GM13976 (cell line): ENCODE measurements around the gene KIF1A.

Experiments
- DNase-seq: peaks from one replicate; pipeline ENCODE4 v3.0.0; 2012; ENCODE audit warnings: low spot score
- in situ Hi-C: fragments of 300-500 bp; cut with MboI; formaldehyde crosslinking; loops from one replicate; pipeline ENCODE4 v1.12.0; 2022; ENCODE audit warnings: low sequenced_read_pairs, mixed read lengths, inconsistent platforms; ENCODE audit not compliant: unreplicated experiment
- TF ChIP-seq, protein P1 (sequence below): IDR thresholded peaks from 2 replicates; pipeline ENCODE4 v1.5.1; 2012; ENCODE audit warnings: borderline replicate concordance, mild to moderate bottlenecking; ENCODE audit not compliant: insufficient read depth; ENCODE audit errors: extremely low read depth, missing control alignments, control extremely low read depth

The KIF1A gene

DNA sequence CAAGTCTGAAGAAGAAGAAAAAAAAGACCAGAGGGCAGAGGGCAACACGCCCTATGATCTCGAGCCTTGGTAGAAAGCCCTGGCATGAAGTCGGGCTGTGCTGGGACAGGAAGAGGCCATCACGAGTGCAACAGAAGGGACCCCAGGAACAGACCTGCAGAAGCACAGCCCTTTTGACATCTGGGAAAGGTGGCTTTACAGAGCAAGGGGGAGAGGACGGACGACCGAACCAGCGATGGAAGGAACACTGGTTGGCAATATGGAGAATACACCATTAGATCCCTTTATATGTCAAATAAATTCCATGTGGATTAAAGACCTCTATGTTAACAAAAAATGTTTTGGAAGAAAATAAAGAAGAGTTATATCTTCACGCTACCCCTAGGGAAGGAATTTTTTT, 10.7 kb downstream of the KIF1A start:
- TF ChIP-seq, protein P1, sequence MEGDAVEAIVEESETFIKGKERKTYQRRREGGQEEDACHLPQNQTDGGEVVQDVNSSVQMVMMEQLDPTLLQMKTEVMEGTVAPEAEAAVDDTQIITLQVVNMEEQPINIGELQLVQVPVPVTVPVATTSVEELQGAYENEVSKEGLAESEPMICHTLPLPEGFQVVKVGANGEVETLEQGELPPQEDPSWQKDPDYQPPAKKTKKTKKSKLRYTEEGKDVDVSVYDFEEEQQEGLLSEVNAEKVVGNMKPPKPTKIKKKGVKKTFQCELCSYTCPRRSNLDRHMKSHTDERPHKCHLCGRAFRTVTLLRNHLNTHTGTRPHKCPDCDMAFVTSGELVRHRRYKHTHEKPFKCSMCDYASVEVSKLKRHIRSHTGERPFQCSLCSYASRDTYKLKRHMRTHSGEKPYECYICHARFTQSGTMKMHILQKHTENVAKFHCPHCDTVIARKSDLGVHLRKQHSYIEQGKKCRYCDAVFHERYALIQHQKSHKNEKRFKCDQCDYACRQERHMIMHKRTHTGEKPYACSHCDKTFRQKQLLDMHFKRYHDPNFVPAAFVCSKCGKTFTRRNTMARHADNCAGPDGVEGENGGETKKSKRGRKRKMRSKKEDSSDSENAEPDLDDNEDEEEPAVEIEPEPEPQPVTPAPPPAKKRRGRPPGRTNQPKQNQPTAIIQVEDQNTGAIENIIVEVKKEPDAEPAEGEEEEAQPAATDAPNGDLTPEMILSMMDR = no peak
- DNase-seq = no peak

DNA sequence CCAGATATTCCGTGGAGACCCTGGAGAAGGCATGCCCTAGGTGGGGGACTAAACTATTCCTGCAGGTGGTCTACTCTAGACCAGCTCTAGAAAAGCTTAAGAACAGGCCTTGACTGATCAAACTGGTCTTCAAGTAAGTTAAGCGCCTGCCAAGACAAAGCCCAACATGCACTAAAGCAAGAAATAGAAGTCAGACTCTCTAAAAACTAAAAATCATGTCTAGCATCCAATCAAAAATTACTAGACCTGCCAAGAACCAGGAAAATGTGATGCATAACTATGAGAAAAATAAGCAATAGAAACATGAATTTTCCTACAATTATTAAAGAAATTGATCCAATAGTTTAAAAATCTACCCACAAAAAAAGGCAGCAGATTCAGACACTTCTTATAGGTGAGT, 13.6 kb downstream of the KIF1A start:
- TF ChIP-seq, protein P1 = no peak
- in situ Hi-C loops = no loop called here
- no peak for DNase-seq

More for the DNA sequence above, 10.7 kb downstream of the KIF1A start:
- in situ Hi-C loops = no loop called here

DNA sequence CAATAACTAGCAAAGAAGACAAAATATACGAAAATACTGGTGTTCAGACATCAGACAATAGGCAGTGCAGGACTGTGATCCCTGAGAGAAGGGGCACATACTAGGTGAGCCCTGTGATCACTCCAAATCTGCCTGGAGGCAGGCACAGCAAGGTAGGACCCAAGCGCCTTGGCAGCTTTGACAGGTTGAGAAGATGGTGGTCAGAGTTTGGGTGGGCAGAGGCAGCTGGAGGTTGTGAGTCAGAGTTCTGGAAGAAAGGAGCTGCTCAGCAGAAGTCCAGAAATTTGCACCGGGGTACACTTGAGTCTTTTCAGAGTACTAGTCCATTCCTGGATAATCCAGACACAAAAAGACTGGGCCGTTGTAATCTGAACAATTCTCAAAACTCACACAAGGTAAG, 14.0 kb downstream of the KIF1A start:
- no peak for DNase-seq
- TF ChIP-seq, protein P1 = no peak
- in situ Hi-C loops = no loop called here

DNA sequence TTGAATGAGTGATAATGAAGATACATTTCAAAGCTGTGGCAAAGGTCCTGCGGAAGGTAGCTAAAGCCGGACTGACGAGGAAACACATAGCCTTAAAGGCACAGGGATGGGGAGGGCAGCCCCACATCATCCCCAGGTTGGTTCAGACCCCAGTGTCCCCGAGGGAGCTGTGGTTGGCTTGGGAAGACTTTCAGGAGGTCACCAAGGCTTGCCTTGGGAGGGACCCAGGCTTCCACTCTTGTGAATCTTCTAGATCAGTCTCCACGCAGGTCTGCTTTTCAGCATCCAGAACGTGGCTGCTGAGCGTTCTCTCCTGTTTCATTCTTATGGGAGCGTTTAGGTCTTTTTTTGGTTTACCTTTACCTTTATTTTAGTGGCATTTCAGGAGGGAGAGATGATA, 16.8 kb downstream of the KIF1A start:
- TF ChIP-seq, protein P1 = no peak
- no peak for DNase-seq
- in situ Hi-C loops = no loop called here

DNA sequence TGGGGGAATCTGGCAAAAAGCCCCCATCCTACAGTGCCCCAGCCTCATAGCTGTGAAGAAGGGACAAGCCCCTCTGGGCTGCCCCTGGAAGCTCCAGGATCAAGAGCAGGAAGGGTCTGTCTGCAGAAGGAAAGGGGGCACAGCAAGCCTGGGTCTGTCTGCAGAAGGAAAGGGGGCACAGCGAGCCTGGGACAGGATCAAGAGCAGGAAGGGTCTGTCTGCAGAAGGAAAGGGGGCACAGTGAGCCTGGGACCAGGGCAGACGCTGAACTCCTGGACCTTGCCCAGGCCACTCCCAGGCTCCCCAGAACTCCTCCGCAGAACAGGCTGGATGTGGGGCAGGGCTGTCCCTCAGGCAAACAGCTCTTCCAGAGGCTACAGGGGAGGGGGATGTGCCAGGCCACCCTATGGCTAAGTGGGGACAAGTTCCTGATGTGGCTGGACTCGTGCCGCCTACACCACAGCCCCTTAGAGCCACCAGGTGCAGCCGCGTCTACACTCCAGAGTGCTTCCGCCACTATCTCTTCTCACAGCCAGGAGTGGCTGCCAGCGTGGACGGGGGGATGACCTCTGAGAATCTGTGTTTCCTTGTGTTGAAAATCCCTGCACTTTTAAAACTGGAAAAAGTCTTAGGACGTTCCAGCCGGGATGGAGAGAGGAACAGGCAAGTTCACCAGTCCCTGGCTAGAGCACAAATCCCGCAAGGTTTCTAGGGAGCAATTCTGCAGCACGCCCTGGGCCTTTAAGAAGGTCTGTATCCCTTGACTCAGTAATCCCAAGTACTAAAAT, 20.8 kb downstream of the KIF1A start:
- DNase-seq = no peak
- TF ChIP-seq, protein P1 = no peak
- in situ Hi-C loops = no loop called here

DNA sequence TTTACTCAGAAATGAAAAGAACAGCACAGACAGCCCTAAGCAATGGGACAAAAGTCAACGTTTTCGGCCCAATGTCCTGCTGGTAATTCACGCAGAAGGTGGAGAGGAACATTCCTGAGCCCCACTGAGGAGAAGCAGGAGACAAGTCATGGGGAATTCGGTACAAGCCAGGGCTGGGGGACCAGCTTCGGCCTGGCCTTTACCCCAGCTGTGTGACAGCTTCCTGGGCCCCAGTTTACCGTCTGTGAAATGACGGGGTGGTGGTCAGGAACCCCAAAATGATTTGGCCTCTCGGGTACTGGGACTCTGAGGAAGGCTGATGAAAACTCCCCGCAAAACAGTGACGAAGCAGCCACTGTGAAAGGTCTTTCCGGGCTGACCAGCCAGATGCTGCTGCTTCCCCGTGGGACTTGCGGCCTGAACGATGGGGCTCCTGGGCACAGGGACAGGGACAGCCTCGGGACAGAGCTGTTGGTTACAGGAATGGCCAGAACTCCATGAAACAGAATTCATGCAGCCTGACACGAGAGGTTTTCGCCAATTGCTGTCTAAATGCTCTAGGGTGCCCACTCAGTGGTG, 21.6 kb downstream of the KIF1A start:
- in situ Hi-C loops = no loop called here
- TF ChIP-seq, protein P1 = no peak
- DNase-seq = no peak
